Measurements from ENCODE around the gene PLAAT4.

DNA sequence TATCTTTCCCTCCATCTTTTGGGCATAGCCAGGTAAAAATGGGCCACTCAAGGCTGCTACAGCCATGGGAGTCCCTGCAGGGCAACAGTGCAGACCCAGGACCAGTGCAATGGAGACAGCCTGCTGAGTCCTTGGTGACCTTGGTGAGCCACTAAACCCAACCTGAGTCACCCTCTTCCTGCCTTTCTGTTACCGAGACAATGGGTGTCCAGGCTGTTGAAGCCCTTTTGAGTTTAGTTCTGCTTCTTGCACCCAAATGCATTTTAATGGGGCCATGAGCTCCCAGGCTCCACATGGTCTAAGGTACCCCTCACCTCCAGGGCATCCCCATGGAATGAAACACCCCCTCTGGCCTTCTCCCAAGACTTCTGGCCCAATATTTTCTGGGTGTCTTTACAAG lies 874 bp upstream of the PLAAT4 start:
- TF ChIP-seq CTCF (conservative IDR thresholded peaks at IDR 0.05; ENCODE audit: low read depth in 2 of 2) (no peak), EZH2phosphoT487 (IDR thresholded peaks at IDR 0.05; ENCODE audit: unreplicated experiment) (no peak), ETS1 (IDR thresholded peaks at IDR 0.05) (no peak), POLR2AphosphoS5 (IDR thresholded peaks at IDR 0.05; ENCODE audit: low read depth) (no peak), EZH2 (IDR thresholded peaks at IDR 0.05; ENCODE audit: low read depth, unreplicated experiment) (no peak), NANOG (IDR thresholded peaks at IDR 0.05; ENCODE audit: borderline replicate concordance) (no peak), JUNB (IDR thresholded peaks at IDR 0.05; ENCODE audit: unreplicated experiment) (no peak), ZNF331 (CRISPR knock-in tag; IDR thresholded peaks at IDR 0.05; ENCODE audit: low read depth) (no peak), CREB1 (CRISPR knock-in tag; IDR thresholded peaks at IDR 0.05; ENCODE audit: low read depth) (no peak), ZNF114 (CRISPR knock-in tag; IDR thresholded peaks at IDR 0.05) (no peak)
- TF ChIP-seq, protein P1, sequence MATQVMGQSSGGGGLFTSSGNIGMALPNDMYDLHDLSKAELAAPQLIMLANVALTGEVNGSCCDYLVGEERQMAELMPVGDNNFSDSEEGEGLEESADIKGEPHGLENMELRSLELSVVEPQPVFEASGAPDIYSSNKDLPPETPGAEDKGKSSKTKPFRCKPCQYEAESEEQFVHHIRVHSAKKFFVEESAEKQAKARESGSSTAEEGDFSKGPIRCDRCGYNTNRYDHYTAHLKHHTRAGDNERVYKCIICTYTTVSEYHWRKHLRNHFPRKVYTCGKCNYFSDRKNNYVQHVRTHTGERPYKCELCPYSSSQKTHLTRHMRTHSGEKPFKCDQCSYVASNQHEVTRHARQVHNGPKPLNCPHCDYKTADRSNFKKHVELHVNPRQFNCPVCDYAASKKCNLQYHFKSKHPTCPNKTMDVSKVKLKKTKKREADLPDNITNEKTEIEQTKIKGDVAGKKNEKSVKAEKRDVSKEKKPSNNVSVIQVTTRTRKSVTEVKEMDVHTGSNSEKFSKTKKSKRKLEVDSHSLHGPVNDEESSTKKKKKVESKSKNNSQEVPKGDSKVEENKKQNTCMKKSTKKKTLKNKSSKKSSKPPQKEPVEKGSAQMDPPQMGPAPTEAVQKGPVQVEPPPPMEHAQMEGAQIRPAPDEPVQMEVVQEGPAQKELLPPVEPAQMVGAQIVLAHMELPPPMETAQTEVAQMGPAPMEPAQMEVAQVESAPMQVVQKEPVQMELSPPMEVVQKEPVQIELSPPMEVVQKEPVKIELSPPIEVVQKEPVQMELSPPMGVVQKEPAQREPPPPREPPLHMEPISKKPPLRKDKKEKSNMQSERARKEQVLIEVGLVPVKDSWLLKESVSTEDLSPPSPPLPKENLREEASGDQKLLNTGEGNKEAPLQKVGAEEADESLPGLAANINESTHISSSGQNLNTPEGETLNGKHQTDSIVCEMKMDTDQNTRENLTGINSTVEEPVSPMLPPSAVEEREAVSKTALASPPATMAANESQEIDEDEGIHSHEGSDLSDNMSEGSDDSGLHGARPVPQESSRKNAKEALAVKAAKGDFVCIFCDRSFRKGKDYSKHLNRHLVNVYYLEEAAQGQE (IDR thresholded peaks at IDR 0.05; ENCODE audit: unreplicated experiment), result no peak
